PC-3 (cell line): ENCODE data around the gene RBFOX2. TPM values are rescaled to one million over a fixed set of nuclear protein-coding genes. Genes with fewer than 3 reads are reported as not detected.

Experiments used
- ATAC-seq: fragments of 200-7000 bp; cut with Tn5 transposase; 2 replicates; pipeline ENCODE4 v1.9.1; 2020; ENCODE audit warnings: mild to moderate bottlenecking, moderate library complexity
- BruUV-seq: library from RNA; stranded (reverse); fragments of 400-500 nt; replicated peaks from 2 replicates; lab custom pipeline; 2021; lab: Mats Ljungman, UMichigan
- CTCF ChIA-PET: fragments of 300-600 bp; sonication (Branson Sonifier 250); formaldehyde crosslinking; loops from one replicate; lab custom pipeline; 2022; ENCODE audit warnings: antibody characterized with exemption; lab: Charles Lee
- POLR2A ChIA-PET: fragments of 300-600 bp; sonication (Branson Sonifier 250); formaldehyde crosslinking; loops from one replicate; lab custom pipeline; 2022; ENCODE audit warnings: antibody characterized with exemption; ENCODE audit not compliant: unreplicated experiment; lab: Charles Lee
- DNase-seq: peaks from one replicate; pipeline ENCODE4 v3.0.0-alpha.2; 2015
- H2AFZ ChIP-seq: fragments of 300-600 bp; sonication (generic); 2 replicates; pipeline ENCODE4 v1.6.0; 2016; ENCODE audit warnings: antibody characterized with exemption, low read length
- H3F3A ChIP-seq: fragments of 300-600 bp; sonication (generic); one replicate; pipeline ENCODE4 v1.6.0; 2017; ENCODE audit warnings: antibody characterized with exemption, low read length, control low read depth, mild to moderate bottlenecking; ENCODE audit not compliant: unreplicated experiment
- H3K27ac ChIP-seq: fragments of 300-600 bp; sonication (generic); 2 replicates; pipeline ENCODE4 v1.5.1; 2016; ENCODE audit warnings: mild to moderate bottlenecking, low read length
- H3K27me3 ChIP-seq: fragments of 300-600 bp; sonication (generic); 2 replicates; pipeline ENCODE4 v1.6.1; 2016; ENCODE audit warnings: low read length, mixed read lengths
- H3K36me3 ChIP-seq: fragments of 300-600 bp; sonication (generic); 2 replicates; pipeline ENCODE4 v1.6.1; 2016; ENCODE audit warnings: low read depth, mixed run types, low read length, mixed read lengths
- H3K4me1 ChIP-seq: fragments of 300-600 bp; sonication (generic); 2 replicates; pipeline ENCODE4 v1.5.1; 2016; ENCODE audit warnings: low read length; ENCODE audit not compliant: insufficient read depth
- H3K4me2 ChIP-seq: fragments of 300-600 bp; sonication (generic); 2 replicates; pipeline ENCODE4 v1.6.0; 2016; ENCODE audit warnings: low read length
- H3K4me3 ChIP-seq: fragments of 300-600 bp; sonication (generic); 2 replicates; pipeline ENCODE4 v1.5.1; 2016; ENCODE audit warnings: mild to moderate bottlenecking, low read length, mixed read lengths
- H3K79me2 ChIP-seq: fragments of 300-600 bp; sonication (generic); 2 replicates; pipeline ENCODE4 v1.6.1; 2017; ENCODE audit warnings: low read length, mixed read lengths
- H3K9ac ChIP-seq: fragments of 300-600 bp; sonication (generic); 2 replicates; pipeline ENCODE4 v1.6.0; 2016; ENCODE audit warnings: mild to moderate bottlenecking, low read length
- H3K9me2 ChIP-seq: fragments of 300-600 bp; sonication (generic); replicated peaks from 2 replicates; pipeline ENCODE4 v1.6.1; 2016; ENCODE audit warnings: mixed run types, low read length, mixed read lengths
- H3K9me3 ChIP-seq: fragments of 300-600 bp; sonication (generic); 2 replicates; pipeline ENCODE4 v1.6.1; 2016; ENCODE audit warnings: low read length, mixed read lengths
- H4K20me1 ChIP-seq: fragments of 300-600 bp; sonication (generic); 2 replicates; pipeline ENCODE4 v1.6.1; 2016; ENCODE audit warnings: low read length, mixed read lengths
- EZH2 ChIP-seq: fragments of 300-600 bp; sonication (generic); IDR thresholded peaks from one replicate; pipeline ENCODE4 v1.6.1; 2017; ENCODE audit warnings: antibody characterized with exemption, mild to moderate bottlenecking, low read length; ENCODE audit not compliant: unreplicated experiment
- EZH2phosphoT487 ChIP-seq: fragments of 300-600 bp; sonication (generic); IDR thresholded peaks from 2 replicates; pipeline ENCODE4 v1.6.1; 2018; ENCODE audit warnings: mild to moderate bottlenecking, antibody characterized with exemption, low read length, borderline replicate concordance
- intact Hi-C: fragments of 100-400 bp; cut with micrococcal nuclease; formaldehyde crosslinking; loops from 2 replicates; pipeline ENCODE4 v1.9.0; 2023
- total RNA-seq: library from RNA; depleted of rRNA; stranded (reverse); fragments of >200 nt; gene quantifications from 2 replicates; pipeline ENCODE4 v1.2.3, GENCODE V29; 2014
- TF ChIP-seq, protein P1 (sequence below): fragments of 300-600 bp; sonication (generic); conservative IDR thresholded peaks from 2 replicates; pipeline ENCODE4 v1.5.1; 2017; ENCODE audit warnings: antibody characterized with exemption, low read depth, mild to moderate bottlenecking, low read length

The RBFOX2 gene
- total RNA-seq, 1 experiment from 2014 or later = 75.1 TPM

DNA sequence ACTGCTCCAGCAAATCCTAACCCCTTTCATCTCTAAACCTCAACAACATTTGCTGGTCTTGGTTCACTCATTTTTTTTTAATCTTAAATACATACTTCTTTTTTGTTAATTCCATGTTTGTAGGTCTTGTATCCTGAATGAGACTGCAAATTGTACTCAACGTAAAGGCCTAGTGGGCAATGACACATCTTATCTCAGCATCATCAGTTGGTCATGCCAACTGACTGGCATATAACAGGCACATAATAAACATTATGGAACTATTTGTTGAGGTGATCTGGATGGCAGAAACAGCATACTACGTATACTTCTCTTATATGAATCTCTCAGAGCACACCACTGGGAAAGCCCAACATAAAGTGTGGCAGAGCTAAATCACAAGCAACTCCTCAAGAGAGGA lies 116.7 kb downstream of the RBFOX2 start:
- intact Hi-C loops = no loop called here

DNA sequence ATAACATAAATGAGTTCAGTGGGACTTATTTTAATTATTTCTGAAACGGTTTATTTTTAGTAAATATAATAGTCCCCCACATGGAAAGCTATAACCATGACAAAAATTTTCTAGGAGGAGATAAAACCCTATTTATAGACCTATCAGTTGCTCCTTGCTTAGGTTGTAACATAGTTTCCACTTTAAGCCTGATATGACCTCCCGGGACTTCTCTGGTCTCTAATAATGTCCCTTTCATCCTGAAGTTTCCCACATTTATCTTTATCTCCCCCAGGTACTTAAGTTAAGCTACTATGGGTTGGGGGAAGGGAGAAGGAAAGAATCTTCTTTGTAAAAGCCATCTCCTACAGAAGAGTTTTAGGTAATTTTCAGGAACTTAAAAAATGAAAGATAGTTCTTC lies 117.7 kb downstream of the RBFOX2 start:
- no peak overlapping the region for H3K9ac ChIP-seq
- no peak overlapping the region for H3K27ac ChIP-seq
- intact Hi-C loops = no loop called here
- no peak overlapping the region for H3K4me2 ChIP-seq
- H3K4me3 ChIP-seq = no peak overlapping the region
- ChIA-PET CTCF (no interaction called here), POLR2A (no interaction called here)
- H3K79me2 ChIP-seq = peaks cover 80% of the 10 kb centered on the region
- H3K9me3 ChIP-seq = no peaks in the 10 kb centered on the region
- H3K36me3 ChIP-seq = no peaks in the 10 kb centered on the region
- peaks cover 26% of the 10 kb centered on the region for H3K4me1 ChIP-seq
- no peak overlapping the region for H2AFZ ChIP-seq
- BruUV-seq = no TSS peak
- TF ChIP-seq, protein P1, sequence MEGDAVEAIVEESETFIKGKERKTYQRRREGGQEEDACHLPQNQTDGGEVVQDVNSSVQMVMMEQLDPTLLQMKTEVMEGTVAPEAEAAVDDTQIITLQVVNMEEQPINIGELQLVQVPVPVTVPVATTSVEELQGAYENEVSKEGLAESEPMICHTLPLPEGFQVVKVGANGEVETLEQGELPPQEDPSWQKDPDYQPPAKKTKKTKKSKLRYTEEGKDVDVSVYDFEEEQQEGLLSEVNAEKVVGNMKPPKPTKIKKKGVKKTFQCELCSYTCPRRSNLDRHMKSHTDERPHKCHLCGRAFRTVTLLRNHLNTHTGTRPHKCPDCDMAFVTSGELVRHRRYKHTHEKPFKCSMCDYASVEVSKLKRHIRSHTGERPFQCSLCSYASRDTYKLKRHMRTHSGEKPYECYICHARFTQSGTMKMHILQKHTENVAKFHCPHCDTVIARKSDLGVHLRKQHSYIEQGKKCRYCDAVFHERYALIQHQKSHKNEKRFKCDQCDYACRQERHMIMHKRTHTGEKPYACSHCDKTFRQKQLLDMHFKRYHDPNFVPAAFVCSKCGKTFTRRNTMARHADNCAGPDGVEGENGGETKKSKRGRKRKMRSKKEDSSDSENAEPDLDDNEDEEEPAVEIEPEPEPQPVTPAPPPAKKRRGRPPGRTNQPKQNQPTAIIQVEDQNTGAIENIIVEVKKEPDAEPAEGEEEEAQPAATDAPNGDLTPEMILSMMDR = no peak
- TF ChIP-seq EZH2phosphoT487 = no peak
- no peaks in the 10 kb centered on the region for H3K9me2 ChIP-seq
- DNase-seq (no peak), ATAC-seq (no peak)
- no peaks in the 10 kb centered on the region for H3K27me3 ChIP-seq
- H3F3A ChIP-seq = no peaks in the 10 kb centered on the region
- no peaks in the 10 kb centered on the region for H4K20me1 ChIP-seq

More for the DNA sequence above, 116.7 kb downstream of the RBFOX2 start:
- peaks cover 82% of the 10 kb centered on the region for H3K79me2 ChIP-seq
- ATAC-seq (no peak), DNase-seq (peak; percentile 6)
- no peaks in the 10 kb centered on the region for H3K9me2 ChIP-seq
- ChIA-PET CTCF (no interaction called here), POLR2A (no interaction called here)
- H3K9me3 ChIP-seq = no peaks in the 10 kb centered on the region
- no peak overlapping the region for H2AFZ ChIP-seq
- H3K27ac ChIP-seq = no peak overlapping the region
- H4K20me1 ChIP-seq = no peaks in the 10 kb centered on the region
- no peaks in the 10 kb centered on the region for H3K36me3 ChIP-seq
- H3K9ac ChIP-seq = no peak overlapping the region
- no peak for TF ChIP-seq EZH2
- TF ChIP-seq, protein P1 = no peak
- no peak for TF ChIP-seq EZH2phosphoT487
- H3K4me2 ChIP-seq = no peak overlapping the region; the same call in 1 of the 2 replicates
- no peaks in the 10 kb centered on the region for H3K27me3 ChIP-seq
- peaks cover 31% of the 10 kb centered on the region for H3K4me1 ChIP-seq
- BruUV-seq = no TSS peak
- H3F3A ChIP-seq = no peaks in the 10 kb centered on the region
- no peak overlapping the region for H3K4me3 ChIP-seq

DNA sequence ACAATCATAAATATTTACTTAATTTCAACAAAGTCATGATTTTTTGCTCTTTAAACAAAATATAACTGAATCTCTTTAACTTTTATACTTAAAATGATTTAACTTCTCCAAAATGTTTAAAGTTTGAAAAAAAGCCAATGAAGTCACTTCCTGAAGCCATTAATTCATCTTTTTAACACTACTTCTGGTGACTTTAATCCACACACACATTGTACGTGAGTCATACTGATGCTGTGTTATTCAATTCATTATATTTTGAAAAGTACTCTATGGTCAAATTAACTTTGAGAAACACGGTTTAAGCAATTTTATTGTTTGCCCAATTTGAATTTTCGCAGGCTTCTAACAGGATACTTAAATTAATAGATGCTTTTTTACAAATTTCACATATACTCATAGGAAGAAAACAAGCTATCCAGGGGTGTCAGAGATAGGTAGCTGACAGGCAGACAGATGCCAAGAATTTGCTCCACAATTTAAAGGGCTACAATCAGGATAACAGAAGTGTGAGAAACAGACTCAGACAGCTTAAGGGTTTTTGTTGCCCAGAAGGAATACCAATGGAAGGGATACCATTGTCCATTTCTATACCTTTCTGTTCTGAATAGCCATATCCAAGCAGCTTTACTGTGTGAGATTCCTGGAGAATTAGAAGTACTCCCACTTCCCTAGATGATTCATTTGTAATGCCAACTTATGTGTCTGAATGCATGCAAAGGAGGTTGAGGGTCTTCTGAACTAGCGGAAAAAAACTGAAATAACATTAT lies 118.4 kb downstream of the RBFOX2 start:
- peaks cover 84% of the 10 kb centered on the region for H3K79me2 ChIP-seq
- no peak overlapping the region for H3K4me3 ChIP-seq
- H3K27ac ChIP-seq = no peak overlapping the region
- CTCF ChIA-PET = no interaction called here
- H3K9me2 ChIP-seq = no peaks in the 10 kb centered on the region
- no peak for TF ChIP-seq EZH2
- TF ChIP-seq, protein P1 = no peak
- no peak for TF ChIP-seq EZH2phosphoT487
- no peak overlapping the region for H2AFZ ChIP-seq
- no peak for ATAC-seq
- H3F3A ChIP-seq = no peaks in the 10 kb centered on the region
- H3K9me3 ChIP-seq = no peaks in the 10 kb centered on the region
- no peaks in the 10 kb centered on the region for H4K20me1 ChIP-seq
- intact Hi-C loops = no loop called here
- H3K4me1 ChIP-seq = peaks cover 25% of the 10 kb centered on the region
- H3K36me3 ChIP-seq = no peaks in the 10 kb centered on the region
- H3K4me2 ChIP-seq = no peak overlapping the region
- POLR2A ChIA-PET = no interaction called here
- no peak for DNase-seq
- H3K9ac ChIP-seq = no peak overlapping the region
- no TSS peak for BruUV-seq
- H3K27me3 ChIP-seq = no peaks in the 10 kb centered on the region
